Stimulated activated CD4-positive, alpha-beta T cell treated with anti-CD3 and anti-CD28 coated beads, Interleukin-2, amount 100 ng/mL, for 4 hours (primary cell): ENCODE results near the gene NAV2.
A peak's percentile ranks its signal among the peaks of the same experiment; 100 is the strongest.

ENCODE experiments used
- DNase-seq: peaks from one replicate; pipeline ENCODE4 v3.0.0-alpha.2; 2020; ENCODE audit warnings: low read depth

Gene NAV2

GRCh38 chr11:19714387-19715363 is 2.0 kb downstream of the NAV2 start:
- no peak for DNase-seq

- DNase-seq, result no peak
Observed at GRCh38 chr11:19715373-19715772, 2.7 kb downstream of the NAV2 start.

GRCh38 chr11:19718051-19718450 is 5.4 kb downstream of the NAV2 start:
- no peak for DNase-seq

- no peak for DNase-seq
Observed at GRCh38 chr11:19718951-19719350, 6.3 kb downstream of the NAV2 start.

- no peak for DNase-seq
Observed at GRCh38 chr11:19719960-19720359, 7.3 kb downstream of the NAV2 start.

- no peak for DNase-seq
Observed at GRCh38 chr11:19721176-19721575, 8.5 kb downstream of the NAV2 start.

- no peak for DNase-seq
Observed at GRCh38 chr11:19722702-19723101, 10.1 kb downstream of the NAV2 start.

- DNase-seq, result peak; percentile 36
Observed at GRCh38 chr11:19723572-19724342, 11.1 kb downstream of the NAV2 start.

- no peak for DNase-seq
Observed at GRCh38 chr11:19724765-19725164, 12.1 kb downstream of the NAV2 start.

GRCh38 chr11:19725379-19726079 is 12.9 kb downstream of the NAV2 start:
- no peak for DNase-seq

GRCh38 chr11:19727246-19727645 is 14.6 kb downstream of the NAV2 start:
- DNase-seq, result no peak

- no peak for DNase-seq
Observed at GRCh38 chr11:19728436-19728835, 15.8 kb downstream of the NAV2 start.

- DNase-seq, result no peak
Observed at GRCh38 chr11:19729141-19729540, 16.5 kb downstream of the NAV2 start.

- DNase-seq, result no peak
Observed at GRCh38 chr11:19730373-19730772, 17.7 kb downstream of the NAV2 start.

- DNase-seq, result no peak
Observed at GRCh38 chr11:19734171-19734570, 21.5 kb downstream of the NAV2 start.

GRCh38 chr11:19735157-19735908 is 22.7 kb downstream of the NAV2 start:
- no peak for DNase-seq

- no peak for DNase-seq
Observed at GRCh38 chr11:19735909-19736498, 23.4 kb downstream of the NAV2 start.

GRCh38 chr11:19736831-19737230 is 24.2 kb downstream of the NAV2 start:
- DNase-seq, result no peak

- no peak for DNase-seq
Observed at GRCh38 chr11:19737575-19737974, 24.9 kb downstream of the NAV2 start.

- no peak for DNase-seq
Observed at GRCh38 chr11:19738124-19738523, 25.5 kb downstream of the NAV2 start.

- no peak for DNase-seq
Observed at GRCh38 chr11:19739872-19740271, 27.2 kb downstream of the NAV2 start.
